H9 (cell line): ENCODE results near the gene TMEM115. TPM values are rescaled to one million over a fixed set of nuclear protein-coding genes. Genes with fewer than 3 reads are reported as not detected.

Experiments
- DNase-seq: peaks from one replicate; pipeline ENCODE4 v3.0.0-alpha.2; 2017
- H2AFZ ChIP-seq: one replicate; pipeline ENCODE4 v1.6.1; 2013; ENCODE audit warnings: mild to moderate bottlenecking, low read length, control low read depth, moderate library complexity
- H2AK5ac ChIP-seq: 2 replicates; pipeline ENCODE4 v1.6.1; 2013; ENCODE audit warnings: low read length, control low read depth, mixed read lengths; ENCODE audit not compliant: insufficient read length
- H2BK120ac ChIP-seq: one replicate; pipeline ENCODE4 v1.6.1; 2013; ENCODE audit warnings: low read depth, mild to moderate bottlenecking, low read length, control low read depth, inconsistent platforms; ENCODE audit not compliant: poor library complexity, severe bottlenecking
- H2BK12ac ChIP-seq: 2 replicates; pipeline ENCODE4 v1.6.1; 2013; ENCODE audit warnings: low read length, control low read depth, mixed read lengths, low read depth; ENCODE audit not compliant: insufficient read length
- H2BK15ac ChIP-seq: 2 replicates; pipeline ENCODE4 v1.6.1; 2013; ENCODE audit warnings: low read depth, low read length, control low read depth
- H2BK20ac ChIP-seq: one replicate; pipeline ENCODE4 v1.6.1; 2013; ENCODE audit warnings: low read depth, mild to moderate bottlenecking, low read length, control low read depth, inconsistent platforms; ENCODE audit not compliant: poor library complexity, severe bottlenecking
- H2BK5ac ChIP-seq: 2 replicates; pipeline ENCODE4 v1.6.1; 2013; ENCODE audit warnings: low read length, control low read depth, mixed read lengths; ENCODE audit not compliant: insufficient read length
- H3K14ac ChIP-seq: 2 replicates; pipeline ENCODE4 v1.6.1; 2013; ENCODE audit warnings: low read length, control low read depth; ENCODE audit not compliant: insufficient read depth
- H3K18ac ChIP-seq: 2 replicates; pipeline ENCODE4 v1.6.1; 2013; ENCODE audit warnings: low read depth, mild to moderate bottlenecking, mixed read lengths, low read length, control low read depth; ENCODE audit not compliant: insufficient read length
- H3K23ac ChIP-seq: 2 replicates; pipeline ENCODE4 v1.6.1; 2013; ENCODE audit warnings: low read length, control low read depth, mixed read lengths, low read depth; ENCODE audit not compliant: insufficient read length
- H3K23me2 ChIP-seq: 2 replicates; pipeline ENCODE4 v1.6.1; 2013; ENCODE audit warnings: low read depth, mild to moderate bottlenecking, mixed read lengths, low read length, control low read depth; ENCODE audit not compliant: insufficient read length, poor library complexity, severe bottlenecking
- H3K27ac ChIP-seq: 2 replicates; pipeline ENCODE4 v1.5.1; 2013; ENCODE audit warnings: low read length, control low read depth, mixed read lengths, low read depth; ENCODE audit not compliant: insufficient read length
- H3K27me3 ChIP-seq: 2 replicates; pipeline ENCODE4 v1.6.1; 2013; ENCODE audit warnings: low read length, control low read depth, inconsistent platforms; ENCODE audit not compliant: insufficient read depth
- H3K4ac ChIP-seq: 2 replicates; pipeline ENCODE4 v1.6.1; 2013; ENCODE audit warnings: low read depth, mild to moderate bottlenecking, control low read depth, inconsistent platforms, low read length, moderate library complexity
- H3K4me1 ChIP-seq: 2 replicates; pipeline ENCODE4 v1.6.1; 2013; ENCODE audit warnings: low read length, control low read depth, inconsistent platforms; ENCODE audit not compliant: insufficient read depth
- H3K4me2 ChIP-seq: 2 replicates; pipeline ENCODE4 v1.6.1; 2013; ENCODE audit warnings: low read length, control low read depth, mixed read lengths; ENCODE audit not compliant: insufficient read length, insufficient read depth
- H3K56ac ChIP-seq: 2 replicates; pipeline ENCODE4 v1.6.1; 2013; ENCODE audit warnings: low read depth, mild to moderate bottlenecking, mixed read lengths, low read length, control low read depth; ENCODE audit not compliant: insufficient read length
- H3K79me1 ChIP-seq: 2 replicates; pipeline ENCODE4 v1.6.1; 2013; ENCODE audit warnings: low read depth, mild to moderate bottlenecking, moderate library complexity, low read length, control low read depth, inconsistent platforms; ENCODE audit not compliant: insufficient read depth, poor library complexity, severe bottlenecking
- H3K79me2 ChIP-seq: 2 replicates; pipeline ENCODE4 v1.6.1; 2013; ENCODE audit warnings: low read length, control low read depth, inconsistent platforms; ENCODE audit not compliant: insufficient read depth
- H3K9ac ChIP-seq: 2 replicates; pipeline ENCODE4 v1.6.1; 2013; ENCODE audit warnings: low read length, control low read depth, mixed read lengths; ENCODE audit not compliant: insufficient read length; ENCODE audit errors: extremely low read depth
- H3K9me3 ChIP-seq: one replicate; pipeline ENCODE4 v1.6.1; 2013; ENCODE audit warnings: low read depth, low read length, inconsistent platforms; ENCODE audit not compliant: control insufficient read depth
- H3T11ph ChIP-seq: one replicate; pipeline ENCODE4 v1.6.1; 2013; ENCODE audit warnings: mild to moderate bottlenecking, low read length, control low read depth, inconsistent platforms
- H4K20me1 ChIP-seq: one replicate; pipeline ENCODE4 v1.6.1; 2013; ENCODE audit not compliant: control insufficient read depth, insufficient read length, insufficient read depth
- H4K5ac ChIP-seq: 2 replicates; pipeline ENCODE4 v1.6.1; 2013; ENCODE audit warnings: low read depth, mild to moderate bottlenecking, mixed read lengths, low read length, control low read depth; ENCODE audit not compliant: insufficient read length
- H4K8ac ChIP-seq: replicated peaks from 2 replicates; pipeline ENCODE4 v1.6.1; 2013; ENCODE audit warnings: low read length, control low read depth, mixed read lengths, low read depth; ENCODE audit not compliant: insufficient read length
- H4K91ac ChIP-seq: 2 replicates; pipeline ENCODE4 v1.6.1; 2013; ENCODE audit warnings: low read depth, mild to moderate bottlenecking, moderate library complexity, mixed read lengths, low read length, control low read depth; ENCODE audit not compliant: insufficient read length
- H3K27ac Mint-ChIP-seq, 3 experiments: 2 replicates in 2 of 3; 3 replicates in 1 of 3; pipeline ENCODE4 v1.8.0; 2020 to 2021; ENCODE audit warnings: mixed read lengths in 3 of 3, mild to moderate bottlenecking in 1 of 3, moderate library complexity in 1 of 3
- H3K27me3 Mint-ChIP-seq: 2 replicates; pipeline ENCODE4 v1.8.0; 2021; ENCODE audit warnings: low read depth, mild to moderate bottlenecking, moderate library complexity, mixed read lengths
- H3K36me3 Mint-ChIP-seq, 3 experiments: 2 replicates in 2 of 3; 3 replicates in 1 of 3; pipeline ENCODE4 v1.8.0; 2020 to 2021; ENCODE audit warnings: low read depth in 3 of 3, mixed read lengths in 3 of 3; ENCODE audit not compliant: insufficient read depth in 1 of 3
- H3K4me1 Mint-ChIP-seq, 2 experiments: 2 replicates each; pipeline ENCODE4 v1.8.0; 2020; ENCODE audit warnings: mixed read lengths in 2 of 2
- H3K4me3 Mint-ChIP-seq, 2 experiments: 2 replicates in 1 of 2; 3 replicates in 1 of 2; pipeline ENCODE4 v1.8.0; 2020 to 2021; ENCODE audit warnings: mild to moderate bottlenecking in 2 of 2, mixed read lengths in 2 of 2, moderate library complexity in 1 of 2
- H3K9me3 Mint-ChIP-seq, 2 experiments: 2 replicates in 1 of 2; 3 replicates in 1 of 2; pipeline ENCODE4 v1.8.0; 2020; ENCODE audit warnings: mild to moderate bottlenecking in 2 of 2, mixed read lengths in 2 of 2, moderate library complexity in 1 of 2
- WGBS: extraction: QIAGEN DNeasy Blood & Tissue Kit; methylation state at CpG from one replicate; pipeline ENCODE4 v1.1.7; 2013; ENCODE audit warnings: missing lambda C conversion rate, low lambda C conversion rate, mixed read lengths; ENCODE audit not compliant: insufficient read length; ENCODE audit errors: extremely low coverage; 5-methylcytosine and 5-hydroxymethylcytosine counted together
- total RNA-seq: library from RNA; stranded (reverse); gene quantifications from 2 replicates; pipeline ENCODE4 v1.2.1, GENCODE V29; 2021
- TF ChIP-seq, protein P1 (sequence below): fragments of 200-600 bp; sonication (generic); conservative IDR thresholded peaks from 3 replicates; pipeline ENCODE4 v1.8.0; 2021; ENCODE audit warnings: antibody characterized with exemption, mild to moderate bottlenecking

TMEM115 gene
- total RNA-seq, 1 experiment from 2014 or later, result 32.3 TPM

DNA sequence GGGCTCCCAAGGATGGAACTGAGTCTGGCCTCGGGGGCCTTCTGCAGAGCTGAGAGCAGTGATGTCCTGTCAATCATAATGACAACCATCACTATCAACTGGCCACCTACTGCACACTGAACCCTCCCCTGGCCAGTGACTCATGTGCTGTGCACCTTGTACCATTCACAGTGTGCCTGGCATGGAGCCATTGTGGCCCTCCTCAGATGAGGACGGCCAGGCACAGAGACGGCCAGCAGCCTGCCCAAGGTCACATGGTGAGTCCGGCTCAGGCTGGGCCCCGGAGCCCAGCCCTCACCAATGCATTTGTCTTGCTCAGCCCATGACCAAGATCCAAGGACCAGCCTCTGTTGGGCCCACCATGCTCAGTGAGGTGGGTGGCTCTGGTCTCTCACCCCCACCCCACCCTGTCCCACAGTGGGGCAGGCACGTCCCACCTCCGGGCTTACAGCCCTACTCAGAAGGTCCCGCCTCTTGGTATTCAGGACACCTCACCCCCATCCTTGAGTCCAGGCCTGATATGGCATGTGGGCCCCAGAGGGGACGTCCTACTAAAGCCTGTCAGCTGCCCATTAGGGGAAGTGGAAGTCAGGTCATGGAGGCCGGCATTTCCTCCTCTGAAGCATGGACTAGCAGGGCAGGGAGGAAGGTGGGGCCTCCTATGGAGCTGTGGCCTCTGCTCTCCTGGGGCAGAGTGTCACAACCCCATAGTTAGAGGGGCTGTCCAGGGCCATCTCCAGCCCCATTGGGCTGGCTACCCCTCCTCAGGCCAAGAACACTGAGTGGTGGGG, 35.9 kb upstream of the TMEM115 start:
- Histone ChIP-seq H2AK5ac (no peak overlapping the region), H3K27ac (no peak overlapping the region), H4K91ac (no peak overlapping the region), H3K79me2 (no peaks in the 10 kb centered on the region), H2BK120ac (no peak overlapping the region), H3K23ac (no peak overlapping the region), H3K27me3 (no peaks in the 10 kb centered on the region), H3K79me1 (no peaks in the 10 kb centered on the region), H4K5ac (no peak overlapping the region), H4K8ac (no peak overlapping the region), H3K18ac (no peak overlapping the region), H3K23me2 (no peaks in the 10 kb centered on the region), H3K9ac (no peak overlapping the region), H3K14ac (no peak overlapping the region; the same call in 1 of the 2 replicates), H3K56ac (no peak overlapping the region), H3K4me2 (no peak overlapping the region), H3T11ph (no peak overlapping the region), H3K9me3 (no peaks in the 10 kb centered on the region), H3K4me1 (no peaks in the 10 kb centered on the region), H3K4ac (no peak overlapping the region), H2BK5ac (no peak overlapping the region), H4K20me1 (no peaks in the 10 kb centered on the region), H2BK12ac (no peak overlapping the region), H2BK15ac (no peak overlapping the region), H2AFZ (no peak overlapping the region), H2BK20ac (no peak overlapping the region)
- TF ChIP-seq, protein P1, sequence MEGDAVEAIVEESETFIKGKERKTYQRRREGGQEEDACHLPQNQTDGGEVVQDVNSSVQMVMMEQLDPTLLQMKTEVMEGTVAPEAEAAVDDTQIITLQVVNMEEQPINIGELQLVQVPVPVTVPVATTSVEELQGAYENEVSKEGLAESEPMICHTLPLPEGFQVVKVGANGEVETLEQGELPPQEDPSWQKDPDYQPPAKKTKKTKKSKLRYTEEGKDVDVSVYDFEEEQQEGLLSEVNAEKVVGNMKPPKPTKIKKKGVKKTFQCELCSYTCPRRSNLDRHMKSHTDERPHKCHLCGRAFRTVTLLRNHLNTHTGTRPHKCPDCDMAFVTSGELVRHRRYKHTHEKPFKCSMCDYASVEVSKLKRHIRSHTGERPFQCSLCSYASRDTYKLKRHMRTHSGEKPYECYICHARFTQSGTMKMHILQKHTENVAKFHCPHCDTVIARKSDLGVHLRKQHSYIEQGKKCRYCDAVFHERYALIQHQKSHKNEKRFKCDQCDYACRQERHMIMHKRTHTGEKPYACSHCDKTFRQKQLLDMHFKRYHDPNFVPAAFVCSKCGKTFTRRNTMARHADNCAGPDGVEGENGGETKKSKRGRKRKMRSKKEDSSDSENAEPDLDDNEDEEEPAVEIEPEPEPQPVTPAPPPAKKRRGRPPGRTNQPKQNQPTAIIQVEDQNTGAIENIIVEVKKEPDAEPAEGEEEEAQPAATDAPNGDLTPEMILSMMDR, result no peak
- DNase-seq, result no peak
- Mint-ChIP-seq H3K4me1 (no peaks in the 10 kb centered on the region), H3K4me3 (no peak overlapping the region), H3K36me3 (0 out of 7 replicates have a peak, but pooled peaks cover 0 to 4% (median 0%) of the 10 kb centered on the region in 3 experiments), H3K27ac (no peak overlapping the region), H3K27me3 (peaks cover 6% of the 10 kb centered on the region), H3K9me3 (no peaks in the 10 kb centered on the region)
- no CpG with 5 or more reads among the region's 10 CpGs for WGBS
